Uterus (tissue), 2 donors: Measurements from ENCODE around the gene HOXC4.
"Not testable (repeated sequence)": the region's sequence is repeated elsewhere in the genome, so short reads cannot be mapped to it uniquely, and the experiment has no call there.

Source experiments
- POLR2A ChIP-seq, 2 donors: fragments of 450-650 bp; IDR thresholded peaks; one replicate each; pipeline ENCODE4 v1.6.1; 2016; ENCODE audit warnings: antibody characterized with exemption in 2 of 2, mild to moderate bottlenecking in 1 of 2, moderate library complexity in 1 of 2
- TF ChIP-seq, protein P1 (sequence below), 4 experiments: fragments of 200-600 bp in 2 of 4; fragments of 450-650 bp in 2 of 4; sonication (generic) in 2 of 4; IDR thresholded peaks; one replicate each; pipeline ENCODE4 v1.5.1; 2016 to 2019; ENCODE audit warnings: antibody characterized with exemption in 4 of 4, mild to moderate bottlenecking in 2 of 4, moderate library complexity in 1 of 4

DNA sequence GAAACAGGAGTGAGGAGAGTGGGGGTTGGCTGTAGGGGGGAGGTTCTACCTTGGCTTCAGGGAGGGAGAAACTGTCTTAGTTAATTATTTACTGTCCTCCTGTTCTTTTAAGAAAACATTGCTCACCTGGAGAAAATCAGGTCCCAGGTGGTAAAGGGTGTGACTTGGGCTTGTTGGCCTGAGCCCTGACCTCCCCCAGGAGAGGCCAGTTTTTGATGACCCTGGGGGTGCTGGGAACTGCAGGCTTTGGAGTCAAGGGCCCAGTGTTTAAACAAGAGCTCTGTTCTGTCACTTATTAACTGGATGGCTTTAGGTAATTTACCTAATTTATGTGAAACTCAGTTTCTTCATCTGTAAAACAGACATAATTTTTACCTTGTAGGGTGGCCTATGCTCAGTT is 34.4 kb downstream of the HOXC4 start:
- TF ChIP-seq, protein P1, sequence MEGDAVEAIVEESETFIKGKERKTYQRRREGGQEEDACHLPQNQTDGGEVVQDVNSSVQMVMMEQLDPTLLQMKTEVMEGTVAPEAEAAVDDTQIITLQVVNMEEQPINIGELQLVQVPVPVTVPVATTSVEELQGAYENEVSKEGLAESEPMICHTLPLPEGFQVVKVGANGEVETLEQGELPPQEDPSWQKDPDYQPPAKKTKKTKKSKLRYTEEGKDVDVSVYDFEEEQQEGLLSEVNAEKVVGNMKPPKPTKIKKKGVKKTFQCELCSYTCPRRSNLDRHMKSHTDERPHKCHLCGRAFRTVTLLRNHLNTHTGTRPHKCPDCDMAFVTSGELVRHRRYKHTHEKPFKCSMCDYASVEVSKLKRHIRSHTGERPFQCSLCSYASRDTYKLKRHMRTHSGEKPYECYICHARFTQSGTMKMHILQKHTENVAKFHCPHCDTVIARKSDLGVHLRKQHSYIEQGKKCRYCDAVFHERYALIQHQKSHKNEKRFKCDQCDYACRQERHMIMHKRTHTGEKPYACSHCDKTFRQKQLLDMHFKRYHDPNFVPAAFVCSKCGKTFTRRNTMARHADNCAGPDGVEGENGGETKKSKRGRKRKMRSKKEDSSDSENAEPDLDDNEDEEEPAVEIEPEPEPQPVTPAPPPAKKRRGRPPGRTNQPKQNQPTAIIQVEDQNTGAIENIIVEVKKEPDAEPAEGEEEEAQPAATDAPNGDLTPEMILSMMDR (IDR thresholded peaks at IDR 0.05), result not testable (repeated sequence)
- TF ChIP-seq POLR2A (IDR thresholded peaks at IDR 0.05), result not testable (repeated sequence)
